Neural progenitor cell (in vitro differentiated cells): ENCODE data around the gene ASTN2.

ENCODE experiments used
- CTCF ChIP-seq: fragments of 200-600 bp; sonication (generic); IDR thresholded peaks from 2 replicates; pipeline ENCODE4 v1.5.1; 2017; ENCODE audit warnings: antibody characterized with exemption, mild to moderate bottlenecking
- EZH2 ChIP-seq: fragments of 200-600 bp; sonication (generic); IDR thresholded peaks from 2 replicates; pipeline ENCODE4 v1.6.1; 2017; ENCODE audit warnings: antibody characterized with exemption, mild to moderate bottlenecking, moderate library complexity

DNA sequence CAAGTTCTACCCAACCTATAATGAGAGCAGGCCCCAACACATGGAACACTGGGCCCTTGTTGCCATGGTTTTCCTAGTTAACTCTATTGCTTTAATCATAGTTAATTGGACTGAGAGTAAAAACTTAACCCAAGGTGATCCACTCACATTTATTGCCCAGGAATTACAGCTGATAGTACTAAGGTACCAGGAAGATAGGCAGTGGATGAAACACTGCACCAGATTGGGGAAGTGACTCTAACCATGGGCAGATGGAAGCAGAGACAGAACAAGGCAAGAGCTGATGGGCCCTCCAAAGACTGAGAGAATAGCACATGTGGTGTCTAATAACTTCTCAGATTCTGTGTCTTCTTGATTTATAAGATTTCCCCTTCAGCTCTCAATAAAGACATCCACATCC is 873.5 kb downstream of the ASTN2 start:
- no peak for TF ChIP-seq CTCF
- TF ChIP-seq EZH2, result no peak
